Measurements from ENCODE around the gene C22orf15. TPM values are rescaled to one million over a fixed set of nuclear protein-coding genes. Genes with fewer than 3 reads are reported as not detected.

Gene C22orf15
- total and polyA plus RNA-seq, 9 of the 15 experiments (the other 6 are each of a cell fraction or from before 2014, with no cell fraction given), result 0.07 TPM; not detected in 8

DNA sequence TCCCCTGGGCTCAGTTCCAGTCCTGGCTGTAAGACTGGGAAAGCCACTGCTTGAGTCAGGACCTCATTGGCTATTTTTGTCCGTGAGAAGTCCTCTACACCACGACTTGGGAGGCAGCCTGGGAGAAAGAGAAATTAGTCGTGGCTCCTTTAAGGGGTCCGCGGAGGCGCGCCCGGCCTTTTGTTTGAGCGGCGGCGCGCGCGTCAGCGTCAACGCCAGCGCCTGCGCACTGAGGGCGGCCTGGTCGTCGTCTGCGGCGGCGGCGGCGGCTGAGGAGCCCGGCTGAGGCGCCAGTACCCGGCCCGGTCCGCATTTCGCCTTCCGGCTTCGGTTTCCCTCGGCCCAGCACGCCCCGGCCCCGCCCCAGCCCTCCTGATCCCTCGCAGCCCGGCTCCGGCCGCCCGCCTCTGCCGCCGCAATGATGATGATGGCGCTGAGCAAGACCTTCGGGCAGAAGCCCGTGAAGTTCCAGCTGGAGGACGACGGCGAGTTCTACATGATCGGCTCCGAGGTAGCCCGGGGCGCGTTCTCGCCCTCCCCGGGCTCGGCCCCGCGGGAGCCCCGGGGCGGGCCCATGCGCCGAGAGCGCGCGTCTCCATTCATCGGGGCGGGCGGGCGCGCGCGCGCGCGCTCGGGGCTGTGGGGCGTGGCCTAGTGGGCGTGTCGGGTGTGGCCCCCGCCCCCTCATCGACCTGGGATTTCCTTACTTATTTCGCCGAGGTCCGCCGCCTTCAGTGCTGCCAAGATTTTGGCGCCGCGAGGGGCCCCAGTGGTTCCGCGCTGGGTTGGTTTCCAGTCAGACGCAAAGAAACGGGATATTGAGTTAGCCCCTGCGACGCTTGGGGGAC, 24.2 kb downstream of the C22orf15 start, which contains the start of gene SMARCB1 (continued):
- TF ChIP-seq, protein P1, sequence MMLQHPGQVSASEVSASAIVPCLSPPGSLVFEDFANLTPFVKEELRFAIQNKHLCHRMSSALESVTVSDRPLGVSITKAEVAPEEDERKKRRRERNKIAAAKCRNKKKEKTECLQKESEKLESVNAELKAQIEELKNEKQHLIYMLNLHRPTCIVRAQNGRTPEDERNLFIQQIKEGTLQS (IDR thresholded peaks at IDR 0.05), result no peak
- TF ChIP-seq, protein P1 (CRISPR knock-in tag; conservative IDR thresholded peaks at IDR 0.05), result no peak
- TF ChIP-seq RBBP5 (IDR thresholded peaks at IDR 0.05; ENCODE audit: borderline replicate concordance, insufficient read depth, low read length, poor library complexity, severe bottlenecking), result peak; percentile 62
- TF ChIP-seq MEIS2 (IDR thresholded peaks at IDR 0.05; ENCODE audit: partially characterized antibody), result peak; percentile 72
- no peak for TF ChIP-seq MXI1 (IDR thresholded peaks at IDR 0.05; ENCODE audit: low read depth, low read length)
- TF ChIP-seq, protein P2, sequence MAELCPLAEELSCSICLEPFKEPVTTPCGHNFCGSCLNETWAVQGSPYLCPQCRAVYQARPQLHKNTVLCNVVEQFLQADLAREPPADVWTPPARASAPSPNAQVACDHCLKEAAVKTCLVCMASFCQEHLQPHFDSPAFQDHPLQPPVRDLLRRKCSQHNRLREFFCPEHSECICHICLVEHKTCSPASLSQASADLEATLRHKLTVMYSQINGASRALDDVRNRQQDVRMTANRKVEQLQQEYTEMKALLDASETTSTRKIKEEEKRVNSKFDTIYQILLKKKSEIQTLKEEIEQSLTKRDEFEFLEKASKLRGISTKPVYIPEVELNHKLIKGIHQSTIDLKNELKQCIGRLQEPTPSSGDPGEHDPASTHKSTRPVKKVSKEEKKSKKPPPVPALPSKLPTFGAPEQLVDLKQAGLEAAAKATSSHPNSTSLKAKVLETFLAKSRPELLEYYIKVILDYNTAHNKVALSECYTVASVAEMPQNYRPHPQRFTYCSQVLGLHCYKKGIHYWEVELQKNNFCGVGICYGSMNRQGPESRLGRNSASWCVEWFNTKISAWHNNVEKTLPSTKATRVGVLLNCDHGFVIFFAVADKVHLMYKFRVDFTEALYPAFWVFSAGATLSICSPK (IDR thresholded peaks at IDR 0.05; ENCODE audit: borderline replicate concordance), result no peak
- TF ChIP-seq, protein P3, sequence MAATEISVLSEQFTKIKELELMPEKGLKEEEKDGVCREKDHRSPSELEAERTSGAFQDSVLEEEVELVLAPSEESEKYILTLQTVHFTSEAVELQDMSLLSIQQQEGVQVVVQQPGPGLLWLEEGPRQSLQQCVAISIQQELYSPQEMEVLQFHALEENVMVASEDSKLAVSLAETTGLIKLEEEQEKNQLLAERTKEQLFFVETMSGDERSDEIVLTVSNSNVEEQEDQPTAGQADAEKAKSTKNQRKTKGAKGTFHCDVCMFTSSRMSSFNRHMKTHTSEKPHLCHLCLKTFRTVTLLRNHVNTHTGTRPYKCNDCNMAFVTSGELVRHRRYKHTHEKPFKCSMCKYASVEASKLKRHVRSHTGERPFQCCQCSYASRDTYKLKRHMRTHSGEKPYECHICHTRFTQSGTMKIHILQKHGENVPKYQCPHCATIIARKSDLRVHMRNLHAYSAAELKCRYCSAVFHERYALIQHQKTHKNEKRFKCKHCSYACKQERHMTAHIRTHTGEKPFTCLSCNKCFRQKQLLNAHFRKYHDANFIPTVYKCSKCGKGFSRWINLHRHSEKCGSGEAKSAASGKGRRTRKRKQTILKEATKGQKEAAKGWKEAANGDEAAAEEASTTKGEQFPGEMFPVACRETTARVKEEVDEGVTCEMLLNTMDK (IDR thresholded peaks at IDR 0.05; ENCODE audit: borderline replicate concordance, insufficient read depth, low read depth, low read length, poor library complexity, severe bottlenecking), result peak; percentile 76
- peak; percentile 97 for TF ChIP-seq NRF1 (conservative IDR thresholded peaks at IDR 0.05 in 1 of 2, IDR thresholded peaks at IDR 0.05 in 1 of 2)
- no peak for TF ChIP-seq NELFE (IDR thresholded peaks at IDR 0.05; ENCODE audit: insufficient read depth, insufficient read length)
- TF ChIP-seq EWSR1 (IDR thresholded peaks at IDR 0.05; ENCODE audit: borderline replicate concordance, low read depth, partially characterized antibody), result no peak
- TF ChIP-seq XRCC4 (IDR thresholded peaks at IDR 0.05; ENCODE audit: extremely low read depth, insufficient read depth, insufficient read length), result no peak
- TF ChIP-seq, protein P4, sequence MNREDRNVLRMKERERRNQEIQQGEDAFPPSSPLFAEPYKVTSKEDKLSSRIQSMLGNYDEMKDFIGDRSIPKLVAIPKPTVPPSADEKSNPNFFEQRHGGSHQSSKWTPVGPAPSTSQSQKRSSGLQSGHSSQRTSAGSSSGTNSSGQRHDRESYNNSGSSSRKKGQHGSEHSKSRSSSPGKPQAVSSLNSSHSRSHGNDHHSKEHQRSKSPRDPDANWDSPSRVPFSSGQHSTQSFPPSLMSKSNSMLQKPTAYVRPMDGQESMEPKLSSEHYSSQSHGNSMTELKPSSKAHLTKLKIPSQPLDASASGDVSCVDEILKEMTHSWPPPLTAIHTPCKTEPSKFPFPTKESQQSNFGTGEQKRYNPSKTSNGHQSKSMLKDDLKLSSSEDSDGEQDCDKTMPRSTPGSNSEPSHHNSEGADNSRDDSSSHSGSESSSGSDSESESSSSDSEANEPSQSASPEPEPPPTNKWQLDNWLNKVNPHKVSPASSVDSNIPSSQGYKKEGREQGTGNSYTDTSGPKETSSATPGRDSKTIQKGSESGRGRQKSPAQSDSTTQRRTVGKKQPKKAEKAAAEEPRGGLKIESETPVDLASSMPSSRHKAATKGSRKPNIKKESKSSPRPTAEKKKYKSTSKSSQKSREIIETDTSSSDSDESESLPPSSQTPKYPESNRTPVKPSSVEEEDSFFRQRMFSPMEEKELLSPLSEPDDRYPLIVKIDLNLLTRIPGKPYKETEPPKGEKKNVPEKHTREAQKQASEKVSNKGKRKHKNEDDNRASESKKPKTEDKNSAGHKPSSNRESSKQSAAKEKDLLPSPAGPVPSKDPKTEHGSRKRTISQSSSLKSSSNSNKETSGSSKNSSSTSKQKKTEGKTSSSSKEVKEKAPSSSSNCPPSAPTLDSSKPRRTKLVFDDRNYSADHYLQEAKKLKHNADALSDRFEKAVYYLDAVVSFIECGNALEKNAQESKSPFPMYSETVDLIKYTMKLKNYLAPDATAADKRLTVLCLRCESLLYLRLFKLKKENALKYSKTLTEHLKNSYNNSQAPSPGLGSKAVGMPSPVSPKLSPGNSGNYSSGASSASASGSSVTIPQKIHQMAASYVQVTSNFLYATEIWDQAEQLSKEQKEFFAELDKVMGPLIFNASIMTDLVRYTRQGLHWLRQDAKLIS (CRISPR knock-in tag; IDR thresholded peaks at IDR 0.05), result no peak
- TF ChIP-seq RBM39 (optimal IDR thresholded peaks at IDR 0.05; ENCODE audit: low read depth, low read length), result no peak
- peak; percentile 50; the same call in 1 of the 2 replicates for TF ChIP-seq FOXJ2 (tag; IDR thresholded peaks at IDR 0.05)
- TF ChIP-seq MYC (IDR thresholded peaks at IDR 0.05; ENCODE audit: low read depth, low read length), result peak; percentile 19; the same call in 1 of the 2 replicates
- TF ChIP-seq MYC (CRISPR knock-in tag; IDR thresholded peaks at IDR 0.05; ENCODE audit: borderline replicate concordance, low read depth), result no peak
- TF ChIP-seq CTBP1 (IDR thresholded peaks at IDR 0.05; ENCODE audit: borderline replicate concordance), result 0 out of 2 replicates have a peak, but pooled peaks have one; percentile 48
- TF ChIP-seq NBN (IDR thresholded peaks at IDR 0.05; ENCODE audit: low read depth), result no peak
